GM18873 (cell line): ENCODE data around the gene NEB.
"Not testable (repeated sequence)": the region's sequence is repeated elsewhere in the genome, so short reads cannot be mapped to it uniquely, and the experiment has no call there.

Experiments used
- ATAC-seq: cut with Tn5 transposase; IDR thresholded peaks from one replicate; pipeline ENCODE4 v1.9.1; 2021; ENCODE audit warnings: mild to moderate bottlenecking, moderate library complexity, moderate number of reproducible peaks; ENCODE audit not compliant: unreplicated experiment, low FRiP score

The NEB gene

DNA sequence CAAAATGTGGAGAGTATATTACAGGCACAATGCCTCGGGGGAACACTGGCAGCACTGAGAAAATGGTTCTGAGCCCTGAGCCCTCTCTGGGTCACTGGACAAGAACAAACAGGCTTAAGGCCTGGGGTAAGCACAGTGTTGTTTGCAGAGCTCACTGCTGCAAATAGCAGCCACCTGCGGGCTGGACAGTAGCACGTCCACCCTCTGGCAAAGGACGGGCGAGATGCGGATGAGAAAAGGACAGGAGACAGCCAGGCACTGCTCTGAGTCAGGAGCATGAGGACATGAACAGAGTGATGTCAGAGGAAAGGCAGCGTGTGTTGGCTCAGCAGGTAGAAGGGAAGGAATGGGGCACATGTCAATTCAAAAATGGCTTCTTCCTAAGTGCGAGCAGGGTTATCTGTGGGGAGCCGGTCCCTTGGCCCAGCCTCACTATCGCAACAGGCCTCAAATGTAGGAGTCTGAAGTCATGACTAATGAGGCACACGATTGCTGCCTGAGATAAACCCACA lies 25.9 kb upstream of the NEB start:
- no peak for ATAC-seq

DNA sequence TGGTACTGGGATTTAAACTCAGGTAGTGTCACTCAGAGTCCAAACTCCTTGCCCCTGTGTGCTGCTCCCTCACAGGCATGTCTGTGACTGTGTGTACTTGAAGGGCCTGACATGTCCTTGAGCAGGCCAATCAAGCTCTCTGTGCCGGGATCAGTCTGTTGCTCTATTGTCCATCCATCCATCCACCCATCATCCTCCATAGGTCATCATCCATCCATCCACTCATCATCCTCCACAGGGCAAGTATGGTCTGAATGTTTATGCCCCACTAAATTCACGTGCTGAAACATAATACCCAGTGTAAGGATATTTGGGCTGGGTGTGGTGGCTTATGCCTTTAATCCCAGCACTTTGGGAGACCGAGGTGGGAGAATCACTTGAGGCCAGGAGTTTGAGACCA lies 24.5 kb upstream of the NEB start:
- no peak for ATAC-seq

DNA sequence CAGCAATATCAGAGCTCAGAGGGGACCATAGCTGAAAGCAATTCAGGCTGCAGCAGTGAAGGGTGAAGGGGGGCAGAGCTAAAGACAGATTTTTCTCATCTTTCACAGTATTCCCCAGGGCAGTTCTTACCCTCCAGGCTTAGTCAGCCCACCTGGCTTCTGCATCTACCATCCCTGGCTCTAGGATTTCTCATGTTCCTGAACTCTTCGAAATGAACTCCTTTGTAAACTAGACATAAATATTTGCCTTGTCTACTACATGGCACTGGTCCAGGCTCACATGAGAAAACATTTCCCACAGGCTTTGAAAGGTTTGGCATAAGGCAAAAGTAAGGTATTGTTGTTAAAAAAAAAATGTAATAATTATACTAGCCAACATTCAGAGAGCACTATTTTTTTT lies 23.6 kb upstream of the NEB start:
- ATAC-seq: no peak

DNA sequence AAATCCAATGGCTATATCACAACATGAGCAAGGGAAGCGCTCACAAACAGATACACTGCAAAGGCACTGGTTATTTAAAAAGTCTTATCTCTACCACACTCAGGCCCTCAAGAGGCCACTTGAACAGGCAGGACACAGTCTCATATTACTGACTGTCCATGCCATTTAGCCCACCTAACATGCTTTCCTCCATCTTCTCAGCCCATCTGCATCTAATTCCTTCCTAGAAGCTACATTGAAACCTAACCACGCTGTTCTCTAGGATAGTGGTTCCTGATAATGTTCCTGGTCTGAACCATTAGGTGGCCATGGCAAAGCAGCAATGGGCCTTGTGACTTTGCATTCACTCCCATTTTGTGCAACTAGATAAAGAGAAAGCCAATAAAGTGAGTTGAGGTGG lies 22.5 kb upstream of the NEB start:
- no peak for ATAC-seq

- no peak for ATAC-seq
These were observed 20.1 kb upstream of the NEB start for GRCh38 chr2:151754253-151754897.

GRCh38 chr2:151753540-151753939 lies 19.3 kb upstream of the NEB start:
- no peak for ATAC-seq

GRCh38 chr2:151745261-151745660 lies 11.0 kb upstream of the NEB start:
- not testable (repeated sequence) for ATAC-seq

DNA sequence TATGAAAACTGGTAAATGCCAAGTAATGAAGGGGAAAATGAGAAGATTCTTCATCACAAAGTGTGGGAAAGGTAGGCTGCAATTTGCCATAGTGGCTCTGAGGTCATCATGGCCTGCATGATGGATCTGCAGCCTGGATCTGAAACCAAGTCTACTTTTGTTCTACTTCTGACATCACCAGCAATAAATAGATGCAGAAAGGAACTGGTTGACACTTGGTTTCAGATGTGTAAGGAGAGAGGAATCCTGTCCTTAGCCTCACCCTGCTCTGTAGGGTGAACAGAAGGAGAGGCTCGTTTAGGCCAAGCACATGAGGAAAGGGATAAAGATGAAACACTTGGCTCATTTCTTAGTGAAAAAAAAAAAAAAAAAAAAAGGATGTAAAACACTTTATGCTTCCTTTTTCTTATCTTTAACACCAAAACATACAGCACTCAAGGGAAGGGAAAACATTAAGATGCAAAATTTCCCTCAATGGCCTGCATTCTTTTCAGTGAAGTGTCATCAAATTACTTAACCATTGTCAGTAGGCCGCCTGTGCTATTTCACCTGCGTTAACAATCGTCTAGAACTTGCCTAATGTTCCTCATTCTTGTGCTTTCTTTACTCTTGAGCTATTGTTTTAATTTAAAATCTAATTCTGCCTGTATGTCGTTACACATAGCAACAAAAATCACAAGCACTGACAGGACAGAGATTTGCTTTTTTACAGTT lies 3.9 kb downstream of the NEB start:
- no peak for ATAC-seq

GRCh38 chr2:151729837-151730236 lies 4.4 kb downstream of the NEB start:
- ATAC-seq: no peak

GRCh38 chr2:151729415-151729811 lies 4.9 kb downstream of the NEB start:
- no peak for ATAC-seq

- ATAC-seq: no peak
These were observed 5.4 kb downstream of the NEB start for GRCh38 chr2:151728804-151729414.

DNA sequence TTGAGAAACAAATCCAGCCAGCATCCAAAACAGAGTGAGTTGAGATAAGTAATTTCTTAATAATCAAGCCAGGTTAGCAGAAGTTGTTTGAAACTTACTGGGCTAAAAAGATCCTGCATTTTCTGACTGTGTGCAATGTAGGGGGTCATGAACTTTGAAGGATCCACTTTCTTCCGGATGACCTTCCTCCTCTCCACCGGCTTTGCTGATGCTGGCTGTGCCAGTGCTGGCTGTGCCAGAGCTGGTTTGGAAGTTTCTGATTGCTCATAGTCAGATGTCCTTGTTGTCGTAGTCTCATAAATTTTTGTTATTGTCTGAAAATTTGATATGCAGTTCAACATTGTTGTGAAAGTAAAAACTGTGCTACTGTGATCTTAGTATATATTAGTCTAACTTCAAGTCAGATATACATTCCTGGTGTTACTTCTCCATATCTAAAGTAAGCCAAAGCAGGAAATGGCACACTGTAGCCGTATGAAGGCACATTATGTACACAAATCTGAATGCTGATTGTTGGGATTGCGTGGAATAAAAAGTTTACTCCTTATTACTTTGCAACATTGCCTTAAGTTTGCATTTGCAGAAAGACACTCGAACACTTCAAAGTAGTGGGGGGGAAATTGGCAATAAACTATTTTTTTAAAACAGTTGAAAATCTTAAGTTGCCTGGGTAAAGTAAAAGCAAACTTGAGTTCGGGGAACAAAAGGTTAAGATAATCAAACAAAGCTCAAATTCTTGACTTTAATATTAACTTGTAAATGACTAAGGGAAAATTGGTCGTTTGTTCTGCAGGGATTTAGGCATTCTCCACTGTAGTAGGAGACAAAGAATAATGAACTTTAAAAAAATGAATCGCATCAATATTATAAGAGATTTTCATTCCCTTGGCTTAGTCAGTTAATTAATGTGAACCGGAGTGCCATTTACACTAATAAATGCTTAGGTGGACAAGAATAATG lies 6.4 kb downstream of the NEB start:
- no peak for ATAC-seq

DNA sequence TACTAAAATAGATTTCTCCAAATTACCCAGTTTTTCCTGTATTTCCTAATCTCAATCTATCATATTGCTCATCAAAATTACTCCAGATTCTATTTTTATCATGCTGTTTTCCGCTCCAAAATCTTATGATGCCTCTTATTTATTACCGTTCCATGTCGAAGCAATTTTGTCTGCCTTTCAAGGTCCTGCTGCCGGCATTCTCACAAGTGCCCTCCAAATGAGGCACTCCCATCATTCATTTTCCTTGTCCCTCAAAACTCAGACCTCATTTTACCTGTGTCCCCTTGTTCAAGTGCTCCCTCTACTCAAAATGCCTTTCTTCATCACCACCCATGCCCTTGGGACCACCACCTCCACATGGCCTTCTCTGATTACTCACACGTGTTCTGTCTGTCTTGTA lies 13.1 kb downstream of the NEB start:
- ATAC-seq: no peak

- ATAC-seq: no peak
These were observed 13.8 kb downstream of the NEB start for GRCh38 chr2:151720521-151720920.

GRCh38 chr2:151718796-151719195 lies 15.5 kb downstream of the NEB start:
- no peak for ATAC-seq

DNA sequence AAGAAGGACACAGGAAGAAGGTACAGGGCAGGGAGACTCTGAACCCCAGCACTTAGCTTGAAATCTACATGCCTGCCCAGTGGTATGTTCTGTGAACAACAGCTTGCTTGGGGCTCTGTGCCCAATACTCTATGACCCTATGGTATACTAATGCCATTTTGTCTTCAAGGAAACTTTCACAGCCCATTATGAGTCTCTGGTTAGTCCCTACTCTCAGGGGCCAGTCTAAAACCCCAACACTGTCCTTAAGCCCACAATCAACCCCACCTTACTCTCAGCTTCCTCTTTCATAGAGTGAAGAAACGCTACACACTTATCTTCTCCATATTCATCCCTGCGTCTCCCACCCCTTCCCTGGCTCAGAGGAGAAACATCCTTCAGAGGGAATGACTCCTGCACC lies 16.0 kb downstream of the NEB start:
- ATAC-seq: no peak

GRCh38 chr2:151716721-151717120 lies 17.6 kb downstream of the NEB start:
- no peak for ATAC-seq

GRCh38 chr2:151713291-151713903 lies 20.9 kb downstream of the NEB start:
- no peak for ATAC-seq

- ATAC-seq: no peak
These were observed 23.3 kb downstream of the NEB start for GRCh38 chr2:151711025-151711424.

DNA sequence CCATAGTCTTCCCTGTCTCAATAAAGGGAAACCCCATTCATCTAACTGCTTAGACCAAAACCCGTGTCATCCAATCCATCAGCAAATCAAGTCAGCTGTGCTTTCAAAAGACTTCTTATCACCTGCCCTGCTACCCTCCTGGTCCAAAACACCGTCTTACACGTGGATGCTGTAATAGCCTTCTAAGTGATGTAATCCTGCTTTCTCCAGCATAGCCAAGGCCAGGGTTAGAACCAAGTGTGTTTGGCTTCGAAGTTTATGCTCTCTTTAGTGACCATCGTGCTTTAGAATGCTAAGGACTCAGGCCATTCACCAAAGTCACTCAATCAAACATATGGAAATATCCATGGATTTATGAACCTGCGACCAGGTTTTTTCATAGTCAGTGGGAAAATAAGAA lies 25.5 kb downstream of the NEB start:
- ATAC-seq: no peak
